NB4 (cell line): ENCODE results near the gene GPR155.

Experiments used
- DNase-seq: peaks from one replicate; pipeline ENCODE4 v3.0.0; 2010; ENCODE audit warnings: low read depth
- H3K4me3 ChIP-seq: one replicate; pipeline ENCODE4 v1.5.1; 2011; ENCODE audit warnings: mild to moderate bottlenecking, low read depth, low read length, moderate library complexity
- MAX ChIP-seq: IDR thresholded peaks from 2 replicates; pipeline ENCODE4 v1.6.1; 2011; ENCODE audit warnings: low read depth, low read length
- MYC ChIP-seq: IDR thresholded peaks from 2 replicates; pipeline ENCODE4 v1.6.1; 2011; ENCODE audit warnings: low read depth, low read length
- POLR2A ChIP-seq: IDR thresholded peaks from 2 replicates; pipeline ENCODE4 v1.6.1; 2011; ENCODE audit warnings: mild to moderate bottlenecking; ENCODE audit not compliant: insufficient read length; ENCODE audit errors: extremely low read depth
- TF ChIP-seq, protein P1 (sequence below): IDR thresholded peaks from one replicate; pipeline ENCODE4 v1.5.1; 2012; ENCODE audit warnings: low read depth, low read length

Gene GPR155

DNA sequence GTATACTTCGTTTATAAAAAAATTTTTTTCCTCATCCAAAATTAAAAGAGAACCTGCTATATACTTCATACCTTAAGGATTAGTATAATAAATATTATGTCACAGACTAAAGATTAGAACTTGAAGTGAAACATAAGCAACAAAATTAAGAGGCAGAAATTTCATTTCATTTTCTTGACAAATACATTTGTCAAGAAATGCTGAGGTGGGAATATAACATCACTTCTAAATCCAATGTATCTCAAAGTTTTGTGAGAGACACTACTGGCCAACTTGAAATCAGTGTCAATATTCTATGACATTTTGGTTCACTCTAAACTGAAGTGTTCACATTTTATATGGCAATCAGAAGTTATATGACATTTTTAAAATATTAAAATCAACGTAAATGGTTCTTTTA, 47.5 kb downstream of the GPR155 start:
- TF ChIP-seq MAX = no peak
- TF ChIP-seq, protein P1, sequence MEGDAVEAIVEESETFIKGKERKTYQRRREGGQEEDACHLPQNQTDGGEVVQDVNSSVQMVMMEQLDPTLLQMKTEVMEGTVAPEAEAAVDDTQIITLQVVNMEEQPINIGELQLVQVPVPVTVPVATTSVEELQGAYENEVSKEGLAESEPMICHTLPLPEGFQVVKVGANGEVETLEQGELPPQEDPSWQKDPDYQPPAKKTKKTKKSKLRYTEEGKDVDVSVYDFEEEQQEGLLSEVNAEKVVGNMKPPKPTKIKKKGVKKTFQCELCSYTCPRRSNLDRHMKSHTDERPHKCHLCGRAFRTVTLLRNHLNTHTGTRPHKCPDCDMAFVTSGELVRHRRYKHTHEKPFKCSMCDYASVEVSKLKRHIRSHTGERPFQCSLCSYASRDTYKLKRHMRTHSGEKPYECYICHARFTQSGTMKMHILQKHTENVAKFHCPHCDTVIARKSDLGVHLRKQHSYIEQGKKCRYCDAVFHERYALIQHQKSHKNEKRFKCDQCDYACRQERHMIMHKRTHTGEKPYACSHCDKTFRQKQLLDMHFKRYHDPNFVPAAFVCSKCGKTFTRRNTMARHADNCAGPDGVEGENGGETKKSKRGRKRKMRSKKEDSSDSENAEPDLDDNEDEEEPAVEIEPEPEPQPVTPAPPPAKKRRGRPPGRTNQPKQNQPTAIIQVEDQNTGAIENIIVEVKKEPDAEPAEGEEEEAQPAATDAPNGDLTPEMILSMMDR = no peak
- no peak for TF ChIP-seq POLR2A
- TF ChIP-seq MYC = no peak
- DNase-seq = no peak
- no peak overlapping the region for H3K4me3 ChIP-seq

GRCh38 chr2:174438146-174438886, 48.5 kb downstream of the GPR155 start:
- DNase-seq = no peak
- TF ChIP-seq, protein P1 = no peak
- TF ChIP-seq MAX (no peak), POLR2A (no peak), MYC (no peak)
- H3K4me3 ChIP-seq = no peak overlapping the region

DNA sequence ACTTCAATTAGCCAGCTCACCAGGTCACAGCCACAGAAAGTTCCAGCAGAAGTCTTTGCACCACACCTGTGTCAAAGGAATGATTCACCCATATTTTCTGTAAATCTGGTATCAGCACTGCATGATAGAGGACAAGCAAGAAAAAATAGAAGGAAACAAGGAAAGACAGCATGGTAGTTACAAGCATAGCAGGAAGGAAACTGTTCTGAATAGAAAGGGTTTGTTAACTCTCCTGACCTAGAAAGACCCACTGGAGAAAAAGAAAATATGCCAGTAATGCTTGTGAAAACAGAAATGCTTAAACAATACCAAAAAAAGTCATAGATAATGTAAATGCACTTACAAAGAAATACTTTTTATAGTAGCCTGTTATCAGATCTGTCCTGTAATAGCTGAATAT, 50.5 kb downstream of the GPR155 start:
- TF ChIP-seq POLR2A (no peak), MAX (no peak), MYC (no peak)
- TF ChIP-seq, protein P1 = no peak
- no peak overlapping the region for H3K4me3 ChIP-seq
- no peak for DNase-seq

- TF ChIP-seq, protein P1 = no peak
- TF ChIP-seq MYC (no peak), POLR2A (no peak), MAX (no peak)
- H3K4me3 ChIP-seq = no peak overlapping the region
Measured at GRCh38 chr2:174431902-174432301, 54.9 kb downstream of the GPR155 start.

DNA sequence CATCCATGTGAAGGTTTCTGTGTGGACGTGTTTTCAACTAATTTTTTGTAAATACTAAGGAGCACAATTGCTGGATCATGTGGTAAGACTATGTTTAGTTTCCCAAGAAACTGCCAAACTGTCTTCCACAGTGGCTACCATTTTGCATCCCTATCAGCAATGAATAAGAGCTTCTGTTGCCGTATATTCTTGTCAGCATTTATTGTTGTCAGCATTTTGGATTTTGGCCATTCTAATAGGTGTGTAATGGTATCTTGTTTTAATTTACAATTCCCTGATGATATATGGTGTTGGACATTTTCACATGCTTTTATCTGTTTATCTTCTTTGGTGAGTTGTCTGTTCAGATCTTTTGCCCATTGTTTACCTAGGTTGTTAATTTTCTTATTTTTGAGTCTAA, 56.8 kb downstream of the GPR155 start:
- DNase-seq = no peak
- H3K4me3 ChIP-seq = no peak overlapping the region
- TF ChIP-seq, protein P1 = no peak
- TF ChIP-seq MYC = no peak
- TF ChIP-seq POLR2A = no peak
- TF ChIP-seq MAX = no peak

More at GRCh38 chr2:174431902-174432301, 54.9 kb downstream of the GPR155 start:
- DNase-seq = no peak
